Measurements from ENCODE around the gene GNB3. TPM values are rescaled to one million over a fixed set of nuclear protein-coding genes. Genes with fewer than 3 reads are reported as not detected.
A peak's percentile ranks its signal among the peaks of the same experiment; 100 is the strongest.

The GNB3 gene
- total RNA-seq, 2 donors from 2014 or later = not detected

- Mint-ChIP-seq H3K27ac (no peak overlapping the region), H3K27me3 (peaks cover 68 to 73% of the 10 kb centered on the region in 2 donors), H3K9me3 (no peaks in the 10 kb centered on the region), H3K4me1 (ENCODE audit: low read depth in 2 of 2) (peaks cover 19 to 27% of the 10 kb centered on the region in 2 donors), H3K4me3 (peak overlapping the region; percentile 51), H3K36me3 (no peaks in the 10 kb centered on the region)
- no peak for ATAC-seq
- no peak for DNase-seq (ENCODE audit: low spot score)
Observed at GRCh38 chr12:6827437-6827911, 13.3 kb upstream of the GNB3 start.

GRCh38 chr12:6827982-6828780 lies 12.5 kb upstream of the GNB3 start, which contains the start of gene P3H3:
P3H3 (plus strand) TSS chr12:6828407; CDS start chr12:6828441, 34 bp downstream.
- H3K4me3 Mint-ChIP-seq = peak within 1 kb of the TSS; percentile 83
- H3K27me3 Mint-ChIP-seq = peaks cover 62 to 67% of the 10 kb centered on the region in 2 donors
- H3K4me1 Mint-ChIP-seq (ENCODE audit: low read depth in 2 of 2) = peaks cover 19 to 22% of the 10 kb centered on the region in 2 donors
- ATAC-seq (peak; percentile 26 to 37), DNase-seq (ENCODE audit: low spot score) (no peak)
- no peaks in the 10 kb centered on the region for H3K9me3 Mint-ChIP-seq
- peak within 1 kb of the TSS in 1 of 2 donors; percentile 61 for H3K27ac Mint-ChIP-seq
- H3K36me3 Mint-ChIP-seq = no peaks in the 10 kb centered on the region

GRCh38 chr12:6828781-6829535 lies 11.8 kb upstream of the GNB3 start:
- Mint-ChIP-seq H3K4me3 (peak overlapping the region; percentile 83), H3K36me3 (no peaks in the 10 kb centered on the region), H3K27me3 (peaks cover 59 to 67% of the 10 kb centered on the region in 2 donors), H3K9me3 (no peaks in the 10 kb centered on the region), H3K27ac (peak overlapping the region in 1 of 2 donors; percentile 61), H3K4me1 (ENCODE audit: low read depth in 2 of 2) (peaks cover 19 to 22% of the 10 kb centered on the region in 2 donors)
- no peak for DNase-seq (ENCODE audit: low spot score)
- peak; percentile 37 to 59 for ATAC-seq

DNA sequence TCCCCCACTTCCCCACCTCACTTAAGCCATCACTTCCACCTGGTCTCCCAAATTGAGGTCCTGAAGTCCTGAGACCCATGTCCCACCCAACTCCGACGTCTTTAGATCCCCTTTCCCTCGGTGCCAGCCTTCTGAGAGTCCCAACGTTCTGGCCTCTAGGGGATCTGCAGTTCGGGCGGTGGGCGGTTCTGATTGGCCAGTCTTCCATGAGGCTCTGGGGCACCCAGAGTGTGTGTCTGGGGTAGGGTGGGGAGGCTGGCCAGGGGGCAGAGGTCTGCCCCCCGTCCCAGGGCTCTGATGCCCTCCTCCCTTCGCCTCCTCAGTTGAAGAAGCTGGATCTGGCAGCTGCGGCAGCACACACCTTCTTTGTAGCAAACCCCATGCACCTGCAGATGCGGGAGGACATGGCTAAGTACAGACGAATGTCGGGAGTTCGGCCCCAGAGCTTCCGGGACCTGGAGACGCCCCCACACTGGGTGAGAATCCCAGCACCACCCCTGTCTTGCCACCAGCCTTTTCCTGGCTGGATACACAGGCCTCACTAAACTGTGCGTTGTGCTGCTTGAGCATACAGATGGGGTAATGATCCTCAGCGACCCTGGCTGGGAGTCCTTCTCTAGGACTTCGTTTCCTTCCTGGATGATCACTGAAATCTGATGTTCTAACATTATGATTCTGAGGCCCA lies 11.0 kb upstream of the GNB3 start:
- H3K4me1 Mint-ChIP-seq (ENCODE audit: low read depth in 2 of 2) = peaks cover 19 to 22% of the 10 kb centered on the region in 2 donors
- H3K27me3 Mint-ChIP-seq = peaks cover 54 to 61% of the 10 kb centered on the region in 2 donors
- DNase-seq (ENCODE audit: low spot score) (no peak), ATAC-seq (no peak)
- no peaks in the 10 kb centered on the region for H3K9me3 Mint-ChIP-seq
- no peaks in the 10 kb centered on the region for H3K36me3 Mint-ChIP-seq
- H3K27ac Mint-ChIP-seq = peak overlapping the region in 1 of 2 donors; percentile 61
- peak overlapping the region; percentile 83 for H3K4me3 Mint-ChIP-seq

- ATAC-seq (no peak), DNase-seq (ENCODE audit: low spot score) (no peak)
- Mint-ChIP-seq H3K9me3 (no peaks in the 10 kb centered on the region), H3K4me1 (ENCODE audit: low read depth in 2 of 2) (peaks cover 16 to 21% of the 10 kb centered on the region in 2 donors), H3K4me3 (no peak overlapping the region), H3K27me3 (peaks cover 47 to 54% of the 10 kb centered on the region in 2 donors), H3K36me3 (no peaks in the 10 kb centered on the region), H3K27ac (no peak overlapping the region)
Observed at GRCh38 chr12:6830286-6830890, 10.3 kb upstream of the GNB3 start.

- peaks cover 43 to 48% of the 10 kb centered on the region in 2 donors for H3K27me3 Mint-ChIP-seq
- ATAC-seq (no peak), DNase-seq (ENCODE audit: low spot score) (no peak)
- H3K27ac Mint-ChIP-seq = no peak overlapping the region
- H3K4me3 Mint-ChIP-seq = no peak overlapping the region
- peaks cover 16 to 21% of the 10 kb centered on the region in 2 donors for H3K4me1 Mint-ChIP-seq (ENCODE audit: low read depth in 2 of 2)
- no peaks in the 10 kb centered on the region for H3K9me3 Mint-ChIP-seq
- no peaks in the 10 kb centered on the region for H3K36me3 Mint-ChIP-seq
Observed at GRCh38 chr12:6830999-6831398, 9.7 kb upstream of the GNB3 start.

DNA sequence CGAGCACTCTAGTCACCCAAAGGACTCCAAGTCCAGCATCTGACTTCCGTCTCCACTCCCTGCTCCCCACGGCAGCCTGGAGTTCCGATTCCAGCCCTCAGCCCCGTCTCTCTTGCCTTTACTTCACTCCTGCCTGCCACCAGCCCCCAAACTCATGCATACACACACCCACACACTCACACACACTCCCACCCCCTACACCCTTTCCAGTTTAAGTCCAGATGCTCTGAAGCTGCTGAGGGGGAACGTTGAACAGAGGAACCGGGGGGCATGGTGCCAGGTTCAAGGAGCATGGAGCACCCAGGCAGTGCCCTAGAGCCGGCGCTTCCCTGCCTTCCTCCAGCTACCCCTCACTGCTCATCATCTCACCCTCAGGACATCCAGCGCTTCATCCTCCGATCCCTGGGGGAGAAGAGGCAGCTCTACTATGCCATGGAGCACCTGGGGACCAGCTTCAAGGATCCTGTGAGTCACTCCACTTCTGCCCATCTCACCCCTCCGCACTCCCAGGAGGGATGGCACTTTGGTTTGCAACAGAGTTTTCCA lies 9.2 kb upstream of the GNB3 start:
- H3K9me3 Mint-ChIP-seq = no peaks in the 10 kb centered on the region
- ATAC-seq (no peak), DNase-seq (ENCODE audit: low spot score) (no peak)
- no peak overlapping the region for H3K27ac Mint-ChIP-seq
- H3K4me3 Mint-ChIP-seq = no peak overlapping the region
- H3K27me3 Mint-ChIP-seq = peaks cover 38 to 44% of the 10 kb centered on the region in 2 donors
- no peaks in the 10 kb centered on the region for H3K36me3 Mint-ChIP-seq
- peaks cover 16 to 21% of the 10 kb centered on the region in 2 donors for H3K4me1 Mint-ChIP-seq (ENCODE audit: low read depth in 2 of 2)

GRCh38 chr12:6832125-6832524 lies 8.6 kb upstream of the GNB3 start:
- no peak overlapping the region for H3K4me3 Mint-ChIP-seq
- H3K27ac Mint-ChIP-seq = no peak overlapping the region
- no peaks in the 10 kb centered on the region for H3K36me3 Mint-ChIP-seq
- DNase-seq (ENCODE audit: low spot score) (no peak), ATAC-seq (no peak)
- H3K4me1 Mint-ChIP-seq (ENCODE audit: low read depth in 2 of 2) = peaks cover 15 to 21% of the 10 kb centered on the region in 2 donors
- H3K9me3 Mint-ChIP-seq = no peaks in the 10 kb centered on the region
- peaks cover 33 to 38% of the 10 kb centered on the region in 2 donors for H3K27me3 Mint-ChIP-seq

- no peak overlapping the region for H3K27ac Mint-ChIP-seq
- H3K4me3 Mint-ChIP-seq = no peak overlapping the region
- H3K27me3 Mint-ChIP-seq = peaks cover 25 to 26% of the 10 kb centered on the region in 2 donors
Observed at GRCh38 chr12:6833189-6833890, 7.4 kb upstream of the GNB3 start.

GRCh38 chr12:6834254-6834653 lies 6.5 kb upstream of the GNB3 start:
- DNase-seq (ENCODE audit: low spot score) = no peak
- Mint-ChIP-seq H3K36me3 (no peaks in the 10 kb centered on the region), H3K9me3 (no peaks in the 10 kb centered on the region), H3K4me1 (ENCODE audit: low read depth in 2 of 2) (peaks cover 5 to 8% of the 10 kb centered on the region in 2 donors), H3K4me3 (no peak overlapping the region), H3K27me3 (peaks cover 19 to 21% of the 10 kb centered on the region in 2 donors), H3K27ac (no peak overlapping the region)
- no peak for ATAC-seq

More at GRCh38 chr12:6833189-6833890, 7.4 kb upstream of the GNB3 start:
- peaks cover 10 to 14% of the 10 kb centered on the region in 2 donors for H3K4me1 Mint-ChIP-seq (ENCODE audit: low read depth in 2 of 2)
- no peaks in the 10 kb centered on the region for H3K36me3 Mint-ChIP-seq
- ATAC-seq (no peak), DNase-seq (ENCODE audit: low spot score) (no peak)
- no peaks in the 10 kb centered on the region for H3K9me3 Mint-ChIP-seq

GRCh38 chr12:6834873-6835272 lies 5.9 kb upstream of the GNB3 start:
- Mint-ChIP-seq H3K9me3 (no peaks in the 10 kb centered on the region), H3K36me3 (no peaks in the 10 kb centered on the region), H3K4me1 (ENCODE audit: low read depth in 2 of 2) (peaks cover 4 to 5% of the 10 kb centered on the region in 2 donors), H3K4me3 (no peak overlapping the region), H3K27me3 (peaks cover 17 to 19% of the 10 kb centered on the region in 2 donors), H3K27ac (no peak overlapping the region)
- no peak for DNase-seq (ENCODE audit: low spot score)
- ATAC-seq = no peak

DNA sequence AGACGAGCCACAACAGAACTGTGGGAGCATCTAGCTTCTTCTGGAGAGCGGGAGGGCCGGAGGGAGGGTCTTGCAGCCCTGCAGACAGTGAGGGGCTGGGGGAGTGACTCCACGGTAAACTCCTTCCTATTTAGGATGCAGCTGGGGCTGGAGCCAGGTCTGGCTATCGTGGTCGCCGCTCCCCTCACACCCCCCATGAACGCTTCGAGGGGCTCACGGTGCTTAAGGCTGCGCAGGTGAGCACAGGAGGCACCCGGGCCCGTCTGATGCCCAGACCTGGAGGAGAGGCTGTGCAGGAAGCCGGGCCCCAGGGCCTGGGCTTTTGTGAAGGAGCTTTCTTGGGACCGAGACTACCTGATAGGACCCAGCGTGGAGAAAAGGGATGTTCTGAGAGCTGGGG lies 3.9 kb upstream of the GNB3 start:
- Mint-ChIP-seq H3K27ac (no peak overlapping the region), H3K4me1 (ENCODE audit: low read depth in 2 of 2) (peaks cover 3 to 4% of the 10 kb centered on the region in 2 donors), H3K27me3 (peaks cover 2 to 4% of the 10 kb centered on the region in 2 donors), H3K36me3 (no peaks in the 10 kb centered on the region), H3K9me3 (no peaks in the 10 kb centered on the region), H3K4me3 (no peak overlapping the region)
- DNase-seq (ENCODE audit: low spot score) (no peak), ATAC-seq (no peak)
